Endometrial microvascular endothelial cells (primary cell): Measurements from ENCODE around the gene IGFBP6. TPM values are rescaled to one million over a fixed set of nuclear protein-coding genes. Genes with fewer than 3 reads are reported as not detected.

ENCODE experiments used
- in situ Hi-C: cut with HindIII; loops from 2 replicates; pipeline ENCODE4 v1.10.0; 2017; ENCODE audit warnings: low sequenced_read_pairs, low pct_unique_long_range_greater_than_20kb; ENCODE audit errors: inconsistent ontology term
- total RNA-seq: library from RNA; depleted of rRNA; stranded (reverse); fragments of >200 nt; gene quantifications from one replicate; pipeline ENCODE4 v1.2.3, GENCODE V29; 2015; ENCODE audit errors: inconsistent ontology term

The IGFBP6 gene
- total RNA-seq: 73.8 TPM

GRCh38 chr12:53097564-53098353 lies at the start of gene IGFBP6:
TSS of gene IGFBP6 (plus strand) at chr12:53097667. CDS start at chr12:53097718, 51 bp downstream.
- in situ Hi-C loops: no loop called here

- in situ Hi-C loops: no loop called here
Measured at GRCh38 chr12:53048033-53048779, 49.3 kb upstream of the IGFBP6 start.

DNA sequence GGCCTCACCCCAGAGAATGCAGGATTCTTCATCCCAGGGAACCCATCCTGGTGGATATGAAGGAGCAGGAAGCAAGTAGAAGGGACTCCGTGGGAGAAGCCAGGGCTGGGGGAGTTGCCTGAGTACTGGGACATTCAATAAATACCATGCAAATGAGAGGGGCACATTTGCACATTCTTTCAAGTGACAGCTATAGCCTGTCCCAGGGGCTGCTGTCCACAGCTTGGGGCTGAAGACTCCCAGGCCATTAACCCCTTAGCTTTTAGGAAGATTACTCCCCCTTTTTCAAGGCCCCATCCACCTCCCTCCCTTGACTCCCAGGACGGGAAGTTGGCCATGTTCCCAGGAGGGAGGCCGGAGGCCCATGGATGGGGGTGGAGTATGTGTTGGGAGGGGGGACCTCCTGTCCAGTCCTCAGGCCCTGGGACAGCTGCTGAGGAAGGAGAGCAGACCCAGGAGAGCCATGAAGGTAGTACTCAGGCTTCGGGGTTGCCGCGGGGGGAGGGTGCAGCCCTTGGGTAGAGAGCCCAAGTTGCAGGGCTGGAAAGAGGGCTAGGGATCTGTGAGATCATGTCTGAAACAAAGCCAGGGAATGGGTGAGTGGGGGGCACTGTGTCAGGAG lies 48.6 kb upstream of the IGFBP6 start:
- in situ Hi-C loops: no loop called here

DNA sequence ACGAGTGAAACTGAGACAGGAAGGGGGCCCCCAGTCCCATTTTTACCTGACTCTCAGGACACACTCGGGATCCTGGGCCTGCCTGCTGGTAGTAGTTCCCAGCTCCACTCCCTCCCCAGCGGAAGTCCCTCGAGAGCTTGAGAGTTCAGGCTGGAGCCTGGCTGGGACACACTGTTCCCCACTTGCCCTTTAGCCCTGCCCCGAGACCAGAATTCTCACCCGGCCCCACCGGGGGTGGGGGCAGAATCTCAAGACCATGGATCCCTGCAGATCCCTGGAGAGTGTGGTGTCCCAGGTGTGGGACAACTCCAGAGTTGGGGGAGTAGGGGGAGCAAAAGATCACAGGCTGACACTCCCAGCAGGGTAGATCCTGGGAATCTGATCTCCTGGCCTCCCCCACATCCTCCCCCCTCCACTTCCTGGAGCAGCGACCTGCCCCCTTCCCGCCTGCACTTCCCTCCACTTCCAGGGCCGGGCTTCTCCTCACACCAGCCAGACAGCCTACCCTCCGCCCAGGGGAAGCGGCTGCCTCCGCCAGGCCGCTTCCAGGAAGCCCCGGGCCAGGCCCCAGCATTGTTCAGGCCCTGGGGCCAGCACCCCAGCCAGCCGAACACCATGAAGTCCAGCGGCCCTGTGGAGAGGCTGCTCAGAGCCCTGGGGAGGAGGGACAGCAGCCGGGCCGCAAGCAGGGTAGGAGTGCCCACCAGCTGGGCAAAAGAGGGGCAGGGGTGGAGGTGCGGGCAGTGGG lies 47.7 kb upstream of the IGFBP6 start, which contains the start of gene TNS2:
TSS of gene TNS2 (plus strand) at position 495 of the 748 bp plus-strand sequence. CDS start at position 616, 121 bp downstream.
- in situ Hi-C loops: no loop called here

DNA sequence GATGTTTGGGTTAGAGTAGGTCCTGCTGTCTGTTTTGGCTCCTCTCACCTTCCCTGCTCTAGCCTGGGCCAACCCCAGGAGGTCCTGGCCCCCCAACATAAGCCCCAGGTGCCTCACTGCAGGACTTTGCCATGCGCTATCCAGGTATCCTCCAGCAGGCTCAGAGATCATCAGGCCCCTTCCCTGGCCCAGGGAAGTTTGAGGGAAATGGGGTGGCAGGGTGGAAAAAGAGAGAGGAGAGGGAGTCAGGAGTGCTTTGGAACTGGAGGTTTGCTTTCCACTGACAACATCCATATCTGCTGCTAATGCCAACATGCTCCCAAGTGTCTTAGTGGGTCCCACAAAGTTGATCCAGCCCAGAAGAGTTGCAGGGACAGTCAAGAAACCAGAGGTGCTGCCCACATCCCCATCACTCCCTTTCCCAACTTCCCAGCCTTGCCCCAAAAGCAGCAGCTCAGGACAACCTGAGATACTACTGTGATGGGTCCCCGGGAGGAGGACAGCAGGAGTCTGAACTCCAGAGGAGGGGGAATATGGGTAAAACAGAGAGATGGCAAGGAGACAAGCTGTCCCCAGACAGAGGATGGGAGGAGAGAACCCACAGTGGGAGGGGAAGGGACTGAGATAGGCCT lies 46.9 kb upstream of the IGFBP6 start:
- in situ Hi-C loops: no loop called here

GRCh38 chr12:53051058-53051880 lies 46.2 kb upstream of the IGFBP6 start:
- in situ Hi-C loops: no loop called here

DNA sequence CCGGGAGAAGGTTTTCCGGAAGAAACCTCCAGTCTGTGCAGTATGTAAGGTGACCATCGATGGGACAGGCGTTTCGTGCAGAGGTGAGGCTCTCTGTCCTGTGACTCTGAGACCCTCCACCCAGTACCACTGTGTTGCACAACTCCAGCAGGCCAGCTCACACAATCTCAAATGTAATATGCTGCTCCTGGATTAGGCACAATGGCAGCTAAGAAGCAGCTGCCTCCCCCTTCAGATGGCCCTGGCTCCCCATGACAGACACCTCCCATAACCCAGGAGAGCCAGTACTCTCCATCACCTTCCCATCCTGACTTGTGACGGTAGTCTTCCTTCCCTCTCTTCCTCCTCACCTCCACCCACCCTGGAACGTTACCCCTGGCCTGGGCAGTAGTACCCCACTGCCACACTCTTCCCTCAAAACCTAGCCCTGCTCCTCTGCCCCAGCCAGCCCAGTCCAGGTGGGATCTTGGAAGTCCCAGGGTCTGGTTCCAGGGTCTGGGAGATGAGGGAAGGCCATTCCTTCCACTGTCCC lies 45.5 kb upstream of the IGFBP6 start:
- in situ Hi-C loops: no loop called here

- in situ Hi-C loops: no loop called here
Measured at GRCh38 chr12:53052419-53053217, 44.8 kb upstream of the IGFBP6 start.

GRCh38 chr12:53053218-53054111 lies 44.0 kb upstream of the IGFBP6 start:
- in situ Hi-C loops: no loop called here

DNA sequence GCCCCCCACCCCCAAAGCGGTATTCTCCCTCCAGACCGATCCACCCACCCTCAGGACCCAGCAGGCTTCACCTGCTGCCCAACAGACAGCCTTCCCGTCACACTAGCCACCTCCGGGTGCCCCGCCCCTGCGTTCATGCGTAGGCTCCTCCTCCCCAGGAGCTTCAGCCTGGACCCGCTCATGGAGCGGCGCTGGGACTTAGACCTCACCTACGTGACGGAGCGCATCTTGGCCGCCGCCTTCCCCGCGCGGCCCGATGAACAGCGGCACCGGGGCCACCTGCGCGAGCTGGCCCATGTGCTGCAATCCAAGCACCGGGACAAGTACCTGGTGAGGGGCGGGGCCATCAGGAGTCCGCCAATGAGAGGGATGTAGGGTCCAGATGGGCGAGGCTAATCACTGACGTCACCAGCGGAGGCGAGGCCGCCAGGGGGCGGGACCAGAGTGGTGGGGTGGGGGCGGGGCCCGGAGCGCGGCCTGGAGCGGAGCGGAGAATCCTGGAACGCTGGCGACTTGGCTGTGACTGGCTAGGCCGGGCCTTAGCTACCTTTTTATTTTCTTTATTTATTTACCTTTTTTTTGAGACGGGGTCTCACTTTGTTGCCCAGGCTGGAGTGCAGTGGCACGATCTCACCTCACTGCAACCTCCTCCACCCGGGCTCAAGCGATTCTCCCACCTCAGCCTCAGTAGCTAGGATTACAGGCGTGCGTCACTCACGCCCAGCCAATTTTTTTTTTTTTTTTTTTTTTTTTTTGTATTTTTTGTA lies 43.2 kb upstream of the IGFBP6 start:
- in situ Hi-C loops: no loop called here

GRCh38 chr12:53055471-53056266 lies 41.8 kb upstream of the IGFBP6 start:
- in situ Hi-C loops: no loop called here

DNA sequence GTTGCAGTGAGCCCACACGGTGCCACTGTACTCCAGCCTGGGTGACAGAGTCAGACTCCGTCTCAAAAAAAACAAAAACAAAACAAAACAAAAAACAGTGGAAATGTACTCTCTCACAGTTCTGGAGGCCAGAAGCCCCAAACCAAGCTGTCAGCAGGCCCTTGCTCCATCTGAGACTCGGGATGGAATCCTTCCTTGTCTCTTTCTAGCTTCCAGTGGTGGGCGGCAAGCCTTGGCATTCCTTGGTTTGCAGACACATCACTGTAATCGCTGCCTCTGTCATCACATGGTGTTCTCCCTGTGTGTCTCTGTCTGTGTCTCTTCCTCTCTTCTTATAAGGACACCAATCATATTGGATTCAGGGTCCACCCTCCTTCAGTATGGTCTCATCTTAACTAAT lies 41.2 kb upstream of the IGFBP6 start:
- in situ Hi-C loops: no loop called here

GRCh38 chr12:53056901-53057300 lies 40.6 kb upstream of the IGFBP6 start:
- in situ Hi-C loops: no loop called here

DNA sequence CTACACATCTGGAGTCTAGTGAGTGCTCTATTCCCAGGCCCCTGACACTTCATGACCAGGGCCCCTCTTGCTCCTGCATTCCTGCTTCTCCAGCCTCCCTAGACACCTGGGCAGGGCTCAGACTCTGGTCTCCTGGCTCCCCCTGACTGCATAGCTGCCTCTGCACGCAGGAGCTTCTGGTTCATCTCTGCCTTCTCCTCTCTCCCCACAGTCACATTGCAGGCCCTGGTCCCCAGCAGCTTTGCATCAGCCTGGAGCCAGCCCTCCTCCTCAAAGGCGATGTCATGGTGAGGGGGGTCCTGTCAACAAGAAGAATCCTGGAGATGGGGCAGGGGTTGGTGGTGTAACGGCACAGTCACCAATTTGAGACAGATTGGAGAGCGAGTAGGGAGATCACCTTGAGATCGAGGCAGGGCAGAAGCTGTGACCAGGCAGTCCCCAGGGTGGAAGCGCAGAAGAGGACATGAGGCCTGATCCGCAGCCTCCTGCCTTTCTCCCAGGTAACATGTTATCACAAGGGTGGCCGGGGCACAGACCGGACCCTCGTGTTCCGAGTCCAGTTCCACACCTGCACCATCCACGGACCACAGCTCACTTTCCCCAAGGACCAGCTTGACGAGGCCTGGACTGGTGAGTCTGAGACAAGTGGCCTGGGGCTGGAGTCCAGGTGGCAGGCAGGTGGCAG lies 39.5 kb upstream of the IGFBP6 start:
- in situ Hi-C loops: no loop called here
